K562 (cell line): ENCODE measurements around the gene ZDHHC14.

Experiments used
- CTCF ChIP-seq, 3 experiments: IDR thresholded peaks in 2 of 3; conservative IDR thresholded peaks in 1 of 3; 2 replicates each; pipeline ENCODE4 v1.5.1; 2011 to 2012; ENCODE audit warnings: low read length in 3 of 3, mild to moderate bottlenecking in 3 of 3, control low read depth in 2 of 3, improper control_type of control experiment in 1 of 3, inconsistent platforms in 1 of 3, low read depth in 1 of 3, mixed read lengths in 1 of 3, moderate library complexity in 1 of 3; ENCODE audit not compliant: insufficient read depth in 2 of 3
- POLR2AphosphoS5 ChIP-seq: IDR thresholded peaks from 2 replicates; pipeline ENCODE4 v1.6.1; 2011; ENCODE audit warnings: mild to moderate bottlenecking, low read depth, low read length, moderate library complexity; ENCODE audit not compliant: control insufficient read depth, insufficient read depth
- ZSCAN32 ChIP-seq: fragments of 450-650 bp; formaldehyde crosslinking; IDR thresholded peaks from 2 replicates; pipeline ENCODE4 v1.4.0; 2020; ENCODE audit warnings: mild to moderate bottlenecking, moderate library complexity

DNA sequence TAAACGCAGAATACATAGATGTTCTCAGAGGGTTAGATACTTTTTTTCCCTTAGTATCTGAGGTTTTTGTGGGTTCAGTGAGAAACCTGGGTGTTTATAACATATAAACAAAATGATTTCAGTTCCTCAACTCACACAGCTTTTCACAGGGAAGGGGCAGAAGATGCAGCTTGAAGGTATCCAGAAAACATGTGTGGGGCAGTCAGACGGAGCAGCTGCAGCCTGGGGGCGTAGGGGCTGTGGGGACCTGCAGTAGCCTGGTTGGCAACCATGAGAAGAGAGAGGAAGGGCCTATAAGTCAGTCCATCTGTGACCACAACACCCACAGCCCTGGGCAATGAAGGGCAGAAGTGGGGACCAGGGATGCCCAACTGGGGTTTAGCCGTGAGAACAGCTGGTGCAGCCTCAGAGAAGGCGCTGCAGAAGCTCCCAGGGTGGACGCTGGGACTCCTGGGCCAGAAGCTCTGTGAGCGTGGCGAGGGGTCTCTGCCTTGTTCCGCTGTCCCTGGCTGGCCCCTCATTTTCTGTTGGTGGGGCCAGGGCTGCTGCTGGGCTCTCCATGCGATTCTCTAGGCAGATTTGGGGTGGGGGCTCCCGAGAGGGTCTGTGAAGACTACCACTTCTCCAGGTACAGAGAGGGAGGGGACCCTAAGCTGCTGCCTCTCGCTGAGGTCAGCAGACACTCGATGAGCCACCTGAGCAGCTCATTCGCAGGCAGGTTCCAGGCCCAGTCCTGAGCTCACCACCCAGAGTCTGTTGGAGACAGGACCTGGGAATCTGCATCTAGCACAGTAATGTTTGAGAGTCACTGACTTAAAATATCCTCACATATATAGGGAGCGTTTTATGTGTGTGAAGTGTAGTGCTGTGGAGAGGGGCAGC lies 181.2 kb downstream of the ZDHHC14 start:
- TF ChIP-seq CTCF (IDR thresholded peaks at IDR 0.05 in 2 of 3, conservative IDR thresholded peaks at IDR 0.05 in 1 of 3; ENCODE audit: insufficient read depth in 2 of 3, low read depth in 1 of 3, low read length in 3 of 3): no peak
- no peak for TF ChIP-seq ZSCAN32
- no peak for TF ChIP-seq POLR2AphosphoS5
